HG03558 (cell line): ENCODE data around the gene KANK4.

Experiments
- ATAC-seq: cut with Tn5 transposase; IDR thresholded peaks from one replicate; pipeline ENCODE4 v1.9.1; 2021; ENCODE audit warnings: moderate number of reproducible peaks; ENCODE audit not compliant: unreplicated experiment; ENCODE audit errors: extremely low read depth

KANK4 gene

DNA sequence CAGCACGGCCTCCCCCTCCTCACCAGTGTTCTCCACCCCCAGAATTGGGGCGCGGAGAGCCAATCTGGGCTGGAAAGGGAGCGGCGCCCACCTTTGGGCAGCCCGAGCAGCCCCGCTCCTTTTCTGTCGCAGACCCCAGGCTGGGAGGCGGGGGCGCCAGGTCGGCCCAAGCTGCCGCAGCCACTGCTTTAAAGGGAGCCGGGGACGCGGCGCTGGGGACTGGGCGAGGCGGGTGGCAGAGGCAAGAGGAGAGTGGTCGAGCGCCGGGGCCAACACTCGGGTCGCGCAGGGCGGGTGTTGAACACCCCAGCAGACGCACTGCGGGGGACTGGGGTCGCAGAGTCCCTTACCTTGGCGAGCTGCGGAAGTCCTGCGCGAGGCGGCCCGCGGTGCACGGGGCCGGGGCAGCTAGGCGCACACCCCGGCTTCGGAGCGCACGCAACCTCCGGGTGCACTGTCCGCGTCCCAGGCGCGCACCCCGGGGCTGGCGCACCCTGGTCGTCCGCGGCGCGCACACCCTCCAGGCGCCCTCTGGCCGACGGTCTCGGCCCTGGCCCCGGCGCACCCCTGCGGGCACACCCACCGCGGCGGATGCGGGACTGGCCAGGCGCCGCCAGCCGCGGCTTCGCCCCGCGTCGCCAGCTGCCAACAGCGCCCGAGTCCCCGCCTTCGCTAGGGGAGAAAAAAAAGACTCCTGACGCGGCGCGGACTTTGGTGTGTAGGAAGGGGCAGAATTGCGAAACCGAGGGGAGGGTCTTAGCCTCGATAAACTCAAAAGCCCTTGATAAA, at the start of gene KANK4:
Gene KANK4 (minus strand): TSS at position 679 of the 789 bp plus-strand sequence. CDS start 37,870 bp downstream, outside the sequence.
- ATAC-seq = no peak

- no peak for ATAC-seq
Observed at GRCh38 chr1:62368989-62369388, 49.8 kb upstream of the KANK4 start.

- ATAC-seq = no peak
Observed at GRCh38 chr1:62367005-62367557, 47.8 kb upstream of the KANK4 start.

- ATAC-seq = no peak
Observed at GRCh38 chr1:62364721-62365120, 45.5 kb upstream of the KANK4 start.

DNA sequence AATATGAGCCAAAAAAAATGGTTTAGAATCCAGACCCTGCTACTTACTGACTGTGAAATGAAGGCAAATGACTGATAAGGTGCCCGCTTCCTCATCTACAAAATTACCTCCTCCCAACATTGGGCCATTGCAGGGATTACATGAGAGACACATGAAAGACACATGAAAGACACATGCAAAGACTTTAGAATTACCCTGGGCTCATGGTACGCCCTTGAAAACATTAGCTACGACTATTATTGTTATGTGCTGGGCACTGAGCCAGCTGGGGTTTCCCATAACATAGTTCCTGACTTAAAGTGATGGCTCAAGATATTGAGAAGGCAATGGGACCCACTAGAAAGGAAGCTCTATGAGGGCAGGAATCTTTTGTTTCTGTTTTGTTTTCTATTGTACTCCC, 43.7 kb upstream of the KANK4 start:
- ATAC-seq = no peak

DNA sequence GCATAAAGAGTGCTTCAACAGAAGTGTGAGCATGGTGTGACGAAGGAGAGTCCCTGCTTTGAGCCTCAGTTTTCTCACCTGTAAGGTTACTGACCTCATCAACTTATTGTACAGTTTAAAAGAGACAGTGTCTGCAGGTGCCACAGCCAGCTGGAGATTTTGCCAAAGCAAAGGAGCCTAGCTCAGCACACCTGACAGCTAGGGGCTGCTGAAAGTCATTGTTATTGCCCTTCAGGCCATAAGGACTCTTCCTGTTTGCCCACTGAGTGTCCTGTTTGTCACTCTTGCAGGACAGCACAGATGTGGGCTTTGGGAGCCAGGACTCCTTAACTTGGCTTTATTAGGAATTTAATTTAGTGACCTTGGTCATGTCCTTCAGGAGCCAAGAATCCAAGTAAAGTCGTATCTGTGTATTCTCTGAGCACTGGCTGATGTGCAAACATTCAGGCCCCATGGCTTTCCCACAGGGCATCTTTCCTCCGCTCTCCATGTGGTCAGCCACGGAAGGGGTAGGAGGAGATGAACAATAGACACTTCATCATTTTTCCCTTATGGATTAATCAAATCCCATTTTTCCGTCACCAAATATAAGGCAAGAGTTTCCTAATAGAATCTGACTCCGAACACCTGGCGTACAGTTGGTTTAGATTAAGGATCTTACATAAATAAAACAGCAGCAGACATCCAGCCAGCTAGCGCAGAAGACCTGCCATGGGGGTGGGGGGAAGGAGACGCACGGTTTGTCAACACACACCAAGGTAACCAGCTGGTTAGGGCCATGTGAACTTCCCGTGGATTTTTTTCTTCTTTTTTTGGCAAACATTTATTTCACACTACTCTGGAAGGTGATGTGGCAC, 43.1 kb upstream of the KANK4 start:
- ATAC-seq = no peak

GRCh38 chr1:62361431-62361830, 42.2 kb upstream of the KANK4 start:
- ATAC-seq = no peak

- ATAC-seq = no peak
Observed at GRCh38 chr1:62358665-62359373, 39.6 kb upstream of the KANK4 start.

DNA sequence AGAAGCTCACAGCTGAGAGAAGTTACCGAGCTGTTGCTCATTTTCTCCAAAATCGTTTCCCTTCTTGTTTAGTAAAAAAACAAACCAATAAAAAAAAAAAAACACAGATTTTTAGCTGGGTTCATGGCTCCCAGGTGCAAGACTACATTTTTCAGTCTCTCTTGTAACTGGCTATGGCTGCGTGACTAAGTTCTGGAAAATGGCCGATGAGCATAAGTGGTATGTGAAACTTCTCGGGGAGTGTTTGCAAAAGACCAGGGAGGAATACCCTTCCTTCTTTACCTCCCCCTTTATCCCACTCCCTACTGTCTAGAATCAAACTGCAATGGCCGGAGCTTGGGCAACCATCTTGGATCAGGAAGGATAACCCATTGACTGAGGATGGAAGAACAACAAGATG, 38.7 kb upstream of the KANK4 start:
- ATAC-seq = no peak

GRCh38 chr1:62356257-62356835, 37.1 kb upstream of the KANK4 start:
- peak; percentile 49 for ATAC-seq

DNA sequence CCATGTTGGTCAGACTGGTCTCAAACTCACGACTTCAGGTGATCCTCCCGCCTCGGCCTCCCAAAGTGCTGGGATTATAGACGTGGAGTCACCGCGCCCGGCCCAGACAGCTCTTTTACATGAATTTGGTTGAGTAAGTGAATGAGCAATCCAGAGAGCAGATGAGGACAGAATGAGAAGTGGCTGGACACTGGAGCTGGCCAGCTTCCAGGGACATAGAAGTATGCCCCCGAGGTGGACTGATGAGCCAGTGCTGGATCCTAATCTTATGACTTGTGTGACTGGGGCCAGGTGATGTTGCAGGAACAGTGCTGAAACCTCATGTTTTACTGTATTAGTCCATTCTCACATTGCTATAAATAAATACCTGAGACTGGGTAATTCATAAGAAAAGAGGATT, 35.9 kb upstream of the KANK4 start:
- no peak for ATAC-seq

DNA sequence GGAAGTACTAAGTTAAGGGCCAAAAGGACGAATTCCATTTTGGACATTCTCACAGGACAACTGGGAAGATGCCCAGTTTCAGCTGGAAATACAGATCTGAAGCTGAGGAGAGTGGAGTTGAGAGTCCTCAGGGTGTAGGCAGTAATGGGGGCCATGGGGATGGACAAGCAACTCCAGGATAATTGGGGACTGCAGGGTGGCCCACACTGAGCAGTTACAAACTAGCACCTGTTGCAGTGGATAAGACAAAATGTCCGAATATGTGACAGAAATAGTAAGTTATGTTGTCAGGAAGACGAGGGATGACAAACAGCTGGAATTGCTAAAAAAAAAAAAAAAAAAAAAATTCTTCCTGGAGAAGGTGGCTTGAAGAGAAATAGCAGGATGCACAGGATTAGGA, 34.6 kb upstream of the KANK4 start:
- ATAC-seq = no peak

DNA sequence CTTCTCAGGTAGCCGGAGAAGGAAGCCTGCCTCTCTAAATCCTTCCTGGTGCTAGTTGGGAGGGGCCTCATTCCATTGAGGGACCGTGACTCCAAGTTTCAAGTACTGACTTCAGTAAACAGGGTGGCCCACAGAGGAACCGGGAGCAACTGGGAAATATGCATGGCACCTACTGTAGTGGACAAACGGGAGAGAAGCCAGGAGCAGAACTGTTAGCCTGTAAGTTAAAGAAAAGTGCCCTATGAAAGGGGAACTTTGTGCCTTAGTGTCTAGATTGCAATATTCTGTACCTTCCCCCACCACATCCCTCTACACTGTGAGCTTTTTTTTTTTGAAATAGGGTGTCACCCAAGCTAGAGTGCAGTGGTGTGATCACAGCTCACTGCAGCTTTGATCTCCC, 33.2 kb upstream of the KANK4 start:
- ATAC-seq = no peak

DNA sequence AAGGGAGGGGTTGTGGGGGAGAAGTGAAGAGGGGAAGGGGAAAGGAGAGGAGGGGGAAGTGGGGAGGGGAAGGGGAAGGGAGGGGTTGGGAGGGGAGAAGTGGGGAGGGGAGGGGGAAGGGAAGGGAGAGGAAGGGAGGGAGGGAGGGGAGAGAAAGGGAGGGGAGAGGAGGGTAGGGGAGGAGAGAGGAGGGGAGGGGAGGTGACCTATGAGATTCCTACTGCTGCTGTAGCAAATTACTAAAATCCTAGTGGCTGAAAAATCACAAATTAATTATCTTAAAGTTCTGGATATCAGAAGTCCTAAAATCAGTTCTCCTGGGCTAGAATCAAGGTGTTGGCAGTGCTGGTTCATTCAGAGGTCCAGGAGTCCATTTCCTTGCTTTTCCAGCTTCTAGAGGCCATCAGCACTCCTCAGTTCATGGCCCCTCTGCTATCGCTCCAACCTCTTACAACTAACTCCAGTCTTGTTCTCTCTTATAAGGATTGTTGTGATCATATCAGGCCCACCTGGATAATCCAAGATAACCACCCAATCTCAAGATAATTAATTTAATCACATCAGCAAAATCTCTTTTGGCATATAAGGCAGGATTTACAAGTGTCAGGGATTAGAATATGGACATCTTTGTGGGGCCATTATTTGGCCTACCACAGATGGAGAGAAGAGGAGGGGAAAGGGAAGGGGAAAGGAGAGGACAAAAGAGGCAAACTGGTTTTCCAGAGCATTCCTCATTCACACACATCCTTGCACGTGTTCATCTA, 30.4 kb upstream of the KANK4 start:
- no peak for ATAC-seq

DNA sequence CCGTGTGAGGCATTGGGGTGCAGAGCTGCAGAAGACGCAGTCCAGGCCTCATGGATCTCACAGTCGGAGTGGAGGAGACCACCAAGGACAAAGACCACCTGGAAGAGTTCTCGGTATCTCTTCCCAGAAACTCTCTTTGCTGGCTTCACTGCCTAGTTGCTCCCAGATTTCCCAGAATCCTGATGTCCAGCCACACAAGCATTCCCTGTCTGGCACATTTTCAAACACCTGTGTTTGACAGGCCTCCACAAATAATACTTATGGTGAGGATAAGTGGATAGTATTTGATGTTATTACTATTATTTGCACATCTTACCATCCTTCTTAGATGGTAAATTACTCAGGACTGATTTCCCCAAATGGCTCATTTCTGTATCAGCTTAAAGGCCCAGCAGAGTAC, 27.7 kb upstream of the KANK4 start:
- no peak for ATAC-seq

DNA sequence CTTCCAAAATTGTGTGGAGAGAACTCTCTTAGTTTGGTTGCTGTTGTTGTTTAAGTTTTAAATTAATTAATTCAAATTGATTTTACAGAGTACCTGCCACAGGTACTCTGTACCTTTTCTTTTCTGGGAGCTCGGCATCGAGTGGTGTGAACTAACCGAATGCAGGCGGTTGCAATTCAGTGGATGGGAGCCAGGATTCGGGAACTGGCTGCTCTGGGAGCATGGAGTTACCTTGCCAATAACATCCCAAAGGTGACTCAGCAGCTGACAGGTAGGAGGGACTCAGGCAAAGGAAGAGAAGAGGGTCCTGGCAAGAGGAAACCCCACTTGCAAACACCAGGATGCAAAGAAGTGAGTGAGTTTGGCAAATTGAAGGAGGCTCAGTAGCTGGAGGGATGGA, 24.7 kb upstream of the KANK4 start:
- ATAC-seq = no peak

DNA sequence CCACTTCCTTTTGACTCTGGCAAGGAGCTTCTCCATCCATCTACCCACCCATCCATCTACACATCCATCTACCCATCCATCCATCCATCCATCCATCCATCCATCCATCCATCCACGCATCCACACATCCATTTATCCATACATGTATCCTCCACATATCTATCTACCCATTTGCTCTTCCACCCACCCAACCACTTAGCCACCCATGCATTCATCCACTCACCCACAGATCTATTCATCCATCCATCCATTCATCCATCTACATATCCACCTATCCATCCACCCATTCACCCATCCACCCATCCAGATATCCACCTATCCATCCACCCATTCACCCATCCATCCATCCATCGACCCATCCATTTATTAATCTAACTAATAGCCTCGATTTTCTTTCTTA, 23.0 kb upstream of the KANK4 start:
- ATAC-seq = no peak

DNA sequence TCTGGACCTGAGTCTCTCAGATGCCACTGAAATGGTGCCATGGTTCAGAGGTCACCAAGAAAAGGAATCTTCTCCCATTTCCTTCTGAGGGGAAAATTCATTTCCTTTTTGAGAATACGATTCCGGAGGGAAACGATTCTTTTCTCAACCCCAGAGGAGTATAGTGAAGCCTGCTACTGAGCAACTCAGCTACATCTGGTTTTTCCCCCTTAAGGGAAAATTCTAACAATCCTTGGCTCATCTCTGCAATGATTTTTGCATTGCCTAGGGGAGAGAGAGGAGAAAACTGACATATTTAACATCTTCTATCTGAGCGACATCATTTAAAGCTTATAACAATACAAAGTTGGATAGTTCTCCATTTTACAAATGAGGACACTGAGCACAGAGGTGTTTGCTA, 22.4 kb upstream of the KANK4 start:
- no peak for ATAC-seq

DNA sequence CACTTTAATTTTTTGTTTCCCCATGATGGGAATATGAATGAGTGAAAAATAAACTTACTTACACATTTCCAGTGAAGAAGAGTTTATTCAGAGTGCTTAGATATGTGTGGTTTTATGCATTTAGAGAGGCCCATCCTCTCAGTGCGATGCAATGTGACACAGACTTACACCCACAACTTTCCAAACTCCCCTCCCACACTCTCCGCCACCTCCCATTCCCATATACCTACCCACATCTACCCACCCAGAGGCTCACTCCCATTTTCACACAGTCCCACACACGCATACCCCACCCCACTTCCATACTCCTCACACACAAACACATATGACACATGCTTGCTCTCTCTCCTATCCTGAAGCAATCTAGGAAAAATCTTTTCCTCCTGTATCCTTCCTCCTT, 21.9 kb upstream of the KANK4 start:
- no peak for ATAC-seq
